Measurements from ENCODE around the gene BRF1.
"Not testable (repeated sequence)": the region's sequence is repeated elsewhere in the genome, so short reads cannot be mapped to it uniquely, and the experiment has no call there.

Gene BRF1, protein sequence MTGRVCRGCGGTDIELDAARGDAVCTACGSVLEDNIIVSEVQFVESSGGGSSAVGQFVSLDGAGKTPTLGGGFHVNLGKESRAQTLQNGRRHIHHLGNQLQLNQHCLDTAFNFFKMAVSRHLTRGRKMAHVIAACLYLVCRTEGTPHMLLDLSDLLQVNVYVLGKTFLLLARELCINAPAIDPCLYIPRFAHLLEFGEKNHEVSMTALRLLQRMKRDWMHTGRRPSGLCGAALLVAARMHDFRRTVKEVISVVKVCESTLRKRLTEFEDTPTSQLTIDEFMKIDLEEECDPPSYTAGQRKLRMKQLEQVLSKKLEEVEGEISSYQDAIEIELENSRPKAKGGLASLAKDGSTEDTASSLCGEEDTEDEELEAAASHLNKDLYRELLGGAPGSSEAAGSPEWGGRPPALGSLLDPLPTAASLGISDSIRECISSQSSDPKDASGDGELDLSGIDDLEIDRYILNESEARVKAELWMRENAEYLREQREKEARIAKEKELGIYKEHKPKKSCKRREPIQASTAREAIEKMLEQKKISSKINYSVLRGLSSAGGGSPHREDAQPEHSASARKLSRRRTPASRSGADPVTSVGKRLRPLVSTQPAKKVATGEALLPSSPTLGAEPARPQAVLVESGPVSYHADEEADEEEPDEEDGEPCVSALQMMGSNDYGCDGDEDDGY

DNA sequence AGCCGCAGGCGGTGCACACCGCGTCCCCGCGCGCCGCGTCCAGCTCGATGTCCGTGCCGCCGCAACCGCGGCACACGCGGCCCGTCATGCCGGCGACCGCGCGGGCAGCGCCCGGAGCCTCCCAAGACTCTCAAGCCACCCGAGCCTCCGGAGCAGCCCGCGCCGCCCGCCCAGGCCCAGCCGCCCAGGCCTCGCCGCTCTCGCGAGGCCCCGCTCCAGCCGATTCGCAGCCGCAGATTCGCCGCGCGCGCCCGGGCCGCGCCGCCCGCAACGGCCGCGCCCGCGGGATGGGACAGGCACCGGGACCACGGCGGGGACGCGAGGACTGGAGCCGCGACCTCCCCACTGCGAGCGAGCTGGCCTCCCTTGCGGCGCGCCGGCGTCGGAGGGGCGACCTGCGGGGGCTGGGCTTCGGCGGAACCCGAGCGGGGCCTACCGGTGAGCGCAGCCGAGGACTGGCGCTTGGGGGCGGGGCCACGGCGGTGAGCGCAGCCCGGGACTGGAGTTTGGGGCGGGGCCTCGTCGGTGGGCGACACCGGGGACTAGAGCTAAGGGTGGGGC lies at the start of gene BRF1:
BRF1 (minus strand) TSS at position 460 of the 561 bp plus-strand sequence; CDS start at position 88, 372 bp downstream.
- peak; percentile 97 for DNase-seq

- DNase-seq, result no peak
These were observed 49.2 kb upstream of the BRF1 start for GRCh38 chr14:105349992-105350391.

- DNase-seq, result no peak
These were observed 48.3 kb upstream of the BRF1 start for GRCh38 chr14:105348945-105349699.

GRCh38 chr14:105348169-105348944 lies 47.6 kb upstream of the BRF1 start:
- no peak for DNase-seq

DNA sequence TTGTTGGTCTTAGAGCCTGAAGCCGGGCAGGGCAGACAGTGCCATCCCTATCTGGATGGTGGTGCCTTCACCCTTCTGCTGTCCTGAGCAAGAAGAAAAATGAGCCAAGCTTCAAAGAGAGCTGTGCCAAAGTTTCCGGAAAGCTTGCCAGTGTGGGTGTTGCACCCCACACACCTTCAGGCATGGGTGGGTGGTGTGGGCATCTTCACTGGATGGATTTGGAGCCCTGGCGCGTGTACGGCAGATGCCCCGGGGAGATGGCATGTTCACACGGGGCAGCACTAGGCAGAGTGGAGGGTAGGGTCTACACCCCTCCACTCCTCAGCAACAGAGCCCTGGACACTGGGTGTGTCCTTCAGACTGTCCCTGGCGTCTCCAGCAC lies 46.8 kb upstream of the BRF1 start:
- DNase-seq, result no peak

GRCh38 chr14:105346876-105347586 lies 46.2 kb upstream of the BRF1 start:
- no peak for DNase-seq

DNA sequence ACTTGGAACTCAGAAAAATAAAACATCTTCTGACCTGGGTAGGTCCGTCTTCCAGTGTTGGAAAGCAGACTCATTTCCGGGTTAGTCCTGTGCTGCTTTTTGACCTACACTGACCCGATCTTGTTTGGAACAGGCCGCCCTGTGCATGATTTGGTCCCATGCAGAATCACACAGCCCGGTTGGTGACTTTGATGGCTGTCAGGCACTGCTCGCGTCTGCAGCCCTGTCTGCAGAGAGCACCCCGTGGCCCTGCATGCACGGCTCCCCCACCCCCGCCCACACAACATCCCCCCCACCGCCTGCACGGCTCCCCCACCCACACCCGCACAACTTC lies 45.4 kb upstream of the BRF1 start:
- DNase-seq, result no peak

GRCh38 chr14:105343194-105343593 lies 42.4 kb upstream of the BRF1 start:
- DNase-seq, result no peak

DNA sequence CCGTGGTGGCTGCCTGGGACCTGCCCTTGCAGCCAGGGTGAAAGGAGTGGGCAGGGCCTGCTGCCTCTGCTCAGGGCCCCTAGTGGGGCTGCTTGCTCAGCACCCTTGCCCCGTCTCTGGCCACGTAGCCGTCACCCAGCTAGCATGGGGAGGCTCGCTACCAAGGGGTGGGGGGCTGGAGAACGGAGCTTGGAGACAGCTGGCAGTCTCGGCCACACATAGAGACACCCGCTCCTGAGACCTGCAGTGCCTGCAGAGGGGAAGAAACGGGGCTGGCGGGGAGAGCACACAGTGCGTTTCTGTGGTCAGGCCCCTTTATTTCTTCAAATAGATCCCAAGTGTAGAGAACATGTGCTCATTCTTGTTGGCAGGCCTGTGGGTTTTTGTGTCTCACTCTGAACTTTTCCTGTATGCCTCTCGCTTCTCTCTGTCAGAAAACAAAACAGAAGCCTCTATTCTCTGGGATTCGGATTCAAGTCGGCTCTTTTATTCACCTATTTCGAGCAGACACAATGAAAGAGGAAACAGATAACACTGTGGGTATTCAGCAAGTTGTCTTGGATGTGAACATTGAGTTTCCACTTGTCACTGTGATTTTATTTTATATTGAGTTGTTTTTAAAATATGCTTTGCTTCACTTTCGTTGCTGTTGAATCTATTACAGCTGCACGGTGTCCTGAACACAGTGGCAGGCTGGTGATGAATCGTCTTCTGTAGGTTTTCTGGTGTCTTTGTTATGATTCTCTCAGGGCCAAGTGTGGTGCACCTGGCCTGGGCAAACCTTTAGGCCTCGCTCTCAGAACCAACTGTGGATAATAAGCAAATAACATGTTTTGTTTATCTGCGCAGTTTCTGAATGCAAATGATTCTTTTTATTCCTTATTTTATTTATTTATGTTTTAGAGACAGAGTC lies 40.3 kb upstream of the BRF1 start:
- no peak for DNase-seq

DNA sequence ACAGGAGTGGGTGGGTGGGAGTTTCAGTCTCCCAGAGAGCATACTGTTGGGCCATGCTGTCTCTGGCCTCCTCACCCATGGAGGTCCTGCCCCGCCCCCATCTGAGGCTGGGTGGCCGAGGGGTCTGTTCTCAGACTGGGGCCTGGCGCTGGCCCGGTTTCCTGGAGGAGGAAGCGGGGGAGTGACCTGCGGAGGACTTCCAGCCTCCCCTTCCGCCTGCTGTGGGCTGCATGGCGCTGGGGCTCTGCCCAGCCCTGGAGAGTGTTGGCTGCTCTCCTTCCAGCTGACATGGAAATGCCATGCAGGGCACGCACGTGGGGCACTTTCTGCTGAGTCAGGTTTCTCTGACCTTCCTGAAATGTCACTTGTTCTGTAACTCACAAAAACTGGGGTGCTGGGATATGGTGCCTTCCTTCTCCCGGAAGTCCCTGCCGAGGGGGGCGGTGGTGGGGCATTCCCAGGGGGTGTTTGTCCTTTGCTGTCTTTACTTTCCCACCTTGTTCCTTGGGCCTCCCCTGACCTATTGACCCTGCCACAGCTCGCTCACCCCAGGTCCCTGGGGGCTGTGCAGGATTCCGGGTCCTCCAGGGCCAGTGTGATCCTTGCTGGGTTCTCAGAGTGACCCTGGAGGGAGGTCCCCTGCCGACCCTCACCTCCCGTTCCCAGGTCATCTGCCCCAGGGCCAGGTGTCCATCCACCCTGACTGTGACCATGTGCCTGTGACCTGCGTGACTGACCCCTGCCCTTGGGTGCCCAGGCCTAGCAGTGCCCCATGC lies 37.4 kb upstream of the BRF1 start:
- no peak for DNase-seq

DNA sequence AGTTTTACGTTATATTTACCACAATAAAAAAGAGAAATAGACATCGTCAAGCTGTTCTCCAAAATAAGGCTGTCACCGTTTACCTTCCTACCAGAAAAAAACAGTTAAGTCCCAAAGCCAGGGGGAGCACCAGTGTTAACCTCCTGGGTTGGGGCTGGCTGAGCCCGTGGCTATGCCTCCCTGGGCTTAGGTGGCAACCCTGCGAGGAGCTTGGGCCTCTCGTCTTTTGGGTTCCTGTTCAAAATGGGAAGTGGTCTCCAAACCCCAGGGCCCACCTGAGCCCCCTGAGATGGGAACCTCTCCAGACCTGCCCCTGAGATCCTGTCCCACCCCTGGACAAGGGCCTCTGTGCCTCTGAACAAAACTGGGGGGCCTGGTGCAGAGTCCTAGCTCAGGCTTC lies 36.6 kb upstream of the BRF1 start:
- DNase-seq, result no peak

GRCh38 chr14:105336477-105337287 lies 35.9 kb upstream of the BRF1 start:
- DNase-seq, result no peak

- no peak for DNase-seq
These were observed 35.1 kb upstream of the BRF1 start for GRCh38 chr14:105335735-105336476.

DNA sequence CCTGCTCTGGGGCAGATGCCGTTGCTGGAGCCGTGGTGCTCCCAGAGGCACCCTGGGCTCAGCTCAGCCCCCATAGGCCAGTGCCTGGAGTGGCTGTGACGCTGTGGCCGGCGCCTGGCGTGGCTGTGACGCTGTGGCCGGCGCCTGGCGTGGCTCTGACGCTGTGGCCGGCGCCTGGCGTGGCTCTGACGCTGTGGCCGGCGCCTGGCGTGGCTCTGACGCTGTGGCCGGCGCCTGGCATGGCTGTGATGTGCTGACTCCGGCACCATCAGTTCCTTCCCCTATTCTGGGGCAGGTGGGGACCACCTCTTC lies 34.4 kb upstream of the BRF1 start:
- not testable (repeated sequence) for DNase-seq

- no peak for DNase-seq
These were observed 33.8 kb upstream of the BRF1 start for GRCh38 chr14:105334383-105335230.

- DNase-seq, result no peak
These were observed 33.0 kb upstream of the BRF1 start for GRCh38 chr14:105333613-105334364.

DNA sequence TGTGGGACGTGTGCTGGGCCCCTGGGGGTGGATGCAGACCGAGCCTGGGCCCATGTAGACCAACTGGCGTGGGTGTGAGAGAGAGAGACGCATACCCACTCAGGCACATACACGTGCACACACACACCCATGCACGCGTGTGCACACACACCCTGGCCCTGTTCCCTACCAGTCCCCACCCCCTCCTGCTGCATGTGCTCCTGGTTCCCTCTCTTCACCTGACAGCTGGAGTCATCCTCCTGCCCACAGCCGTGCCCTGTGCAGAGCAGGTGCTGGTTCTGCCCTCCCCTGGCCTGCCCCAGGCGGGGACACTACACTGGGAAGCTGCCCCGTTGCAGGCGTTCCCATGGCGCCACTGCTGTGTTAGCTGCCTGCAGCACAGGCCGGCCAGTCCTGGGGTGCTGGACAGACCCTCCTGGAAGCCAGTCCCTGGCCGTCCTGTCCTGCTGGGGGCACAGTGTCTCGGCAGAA lies 32.3 kb upstream of the BRF1 start:
- DNase-seq, result no peak
